ENCODE data around the gene SFI1. TPM values are rescaled to one million over a fixed set of nuclear protein-coding genes. Genes with fewer than 3 reads are reported as not detected.
"Not testable (repeated sequence)": the region's sequence is repeated elsewhere in the genome, so short reads cannot be mapped to it uniquely, and the experiment has no call there.

Gene SFI1
- polyA plus RNA-seq, 12 donors: 5.8 to 28.7 (median 10.8) TPM; not detected in 1

GRCh38 chr22:31630331-31631329 lies 134.3 kb downstream of the SFI1 start:
- DNase-seq: peak; percentile 66

- no peak for DNase-seq
These were observed 135.1 kb downstream of the SFI1 start for GRCh38 chr22:31631436-31631835.

GRCh38 chr22:31635638-31636306 lies 139.4 kb downstream of the SFI1 start:
- DNase-seq: no peak

- no peak for DNase-seq
These were observed 141.1 kb downstream of the SFI1 start for GRCh38 chr22:31637447-31637890.

GRCh38 chr22:31637891-31638618 lies 141.7 kb downstream of the SFI1 start:
- no peak for DNase-seq

- no peak for DNase-seq
These were observed 143.2 kb downstream of the SFI1 start for GRCh38 chr22:31639436-31640039.

GRCh38 chr22:31646186-31647019 lies 150.1 kb downstream of the SFI1 start:
- no peak for DNase-seq

GRCh38 chr22:31647066-31647465 lies 150.7 kb downstream of the SFI1 start:
- no peak for DNase-seq

GRCh38 chr22:31647523-31648320 lies 151.4 kb downstream of the SFI1 start:
- DNase-seq: no peak

GRCh38 chr22:31650391-31650790 lies 154.1 kb downstream of the SFI1 start:
- no peak for DNase-seq

GRCh38 chr22:31651664-31652063 lies 155.3 kb downstream of the SFI1 start:
- no peak for DNase-seq

- DNase-seq: no peak
These were observed 155.8 kb downstream of the SFI1 start for GRCh38 chr22:31652088-31652487.

GRCh38 chr22:31652911-31653684 lies 156.8 kb downstream of the SFI1 start:
- DNase-seq: no peak

- no peak for DNase-seq
These were observed 157.6 kb downstream of the SFI1 start for GRCh38 chr22:31653944-31654343.

GRCh38 chr22:31654408-31654807 lies 158.1 kb downstream of the SFI1 start:
- no peak for DNase-seq

- DNase-seq: no peak
These were observed 162.9 kb downstream of the SFI1 start for GRCh38 chr22:31659246-31659645.

GRCh38 chr22:31660860-31661341 lies 164.6 kb downstream of the SFI1 start:
- DNase-seq: not testable (repeated sequence)

GRCh38 chr22:31661851-31662667 lies 165.7 kb downstream of the SFI1 start, which contains the start of gene PISD:
PISD (minus strand) TSS chr22:31662215; CDS start chr22:31662208, 7 bp downstream.
- peak; percentile 97 for DNase-seq
